Parathyroid adenoma (tissue), 2 donors: Measurements from ENCODE around the gene NT5DC3.

Source experiments
- H2AFZ ChIP-seq: fragments of 300-600 bp; sonication (generic); one replicate; pipeline ENCODE4 v1.7.0; 2017; ENCODE audit warnings: antibody characterized with exemption, mild to moderate bottlenecking
- H3K27ac ChIP-seq: fragments of 300-600 bp; sonication (generic); one replicate; pipeline ENCODE4 v1.7.0; 2017
- H3K27me3 ChIP-seq: fragments of 300-600 bp; sonication (generic); one replicate; pipeline ENCODE4 v1.7.0; 2017; ENCODE audit warnings: low read length; ENCODE audit not compliant: control insufficient read depth, insufficient read depth
- H3K36me3 ChIP-seq: fragments of 300-600 bp; sonication (generic); one replicate; pipeline ENCODE4 v1.7.0; 2017; ENCODE audit warnings: low read length; ENCODE audit not compliant: control insufficient read depth, insufficient read depth
- H3K4me1 ChIP-seq: fragments of 300-600 bp; sonication (generic); one replicate; pipeline ENCODE4 v1.7.0; 2017; ENCODE audit warnings: control low read depth
- H3K4me2 ChIP-seq: fragments of 300-600 bp; sonication (generic); one replicate; pipeline ENCODE4 v1.7.0; 2017; ENCODE audit warnings: low read length
- H3K4me3 ChIP-seq: fragments of 300-600 bp; sonication (generic); one replicate; pipeline ENCODE4 v1.7.0; 2017; ENCODE audit warnings: low read depth, low read length
- H3K79me2 ChIP-seq: fragments of 300-600 bp; sonication (generic); one replicate; pipeline ENCODE4 v1.7.0; 2017; ENCODE audit warnings: control low read depth
- H3K9ac ChIP-seq: fragments of 300-600 bp; sonication (generic); one replicate; pipeline ENCODE4 v1.7.0; 2017; ENCODE audit warnings: mild to moderate bottlenecking
- H3K9me3 ChIP-seq: fragments of 300-600 bp; sonication (generic); one replicate; pipeline ENCODE4 v1.7.0; 2017; ENCODE audit warnings: low read length; ENCODE audit not compliant: control insufficient read depth
- TF ChIP-seq, protein P1 (sequence below): fragments of 300-600 bp; sonication (generic); IDR thresholded peaks from one replicate; pipeline ENCODE4 v1.7.0; 2017; ENCODE audit warnings: antibody characterized with exemption, mild to moderate bottlenecking
- donor health status: primary hyperparathyroidism.

NT5DC3 gene

GRCh38 chr12:103751171-103751570, 89.9 kb downstream of the NT5DC3 start:
- H3K27me3 ChIP-seq: no peaks in the 10 kb centered on the region
- no peak overlapping the region for H3K27ac ChIP-seq
- H3K4me2 ChIP-seq: no peak overlapping the region
- no peaks in the 10 kb centered on the region for H3K79me2 ChIP-seq
- H3K9ac ChIP-seq: no peak overlapping the region
- H3K9me3 ChIP-seq: no peaks in the 10 kb centered on the region
- TF ChIP-seq, protein P1, sequence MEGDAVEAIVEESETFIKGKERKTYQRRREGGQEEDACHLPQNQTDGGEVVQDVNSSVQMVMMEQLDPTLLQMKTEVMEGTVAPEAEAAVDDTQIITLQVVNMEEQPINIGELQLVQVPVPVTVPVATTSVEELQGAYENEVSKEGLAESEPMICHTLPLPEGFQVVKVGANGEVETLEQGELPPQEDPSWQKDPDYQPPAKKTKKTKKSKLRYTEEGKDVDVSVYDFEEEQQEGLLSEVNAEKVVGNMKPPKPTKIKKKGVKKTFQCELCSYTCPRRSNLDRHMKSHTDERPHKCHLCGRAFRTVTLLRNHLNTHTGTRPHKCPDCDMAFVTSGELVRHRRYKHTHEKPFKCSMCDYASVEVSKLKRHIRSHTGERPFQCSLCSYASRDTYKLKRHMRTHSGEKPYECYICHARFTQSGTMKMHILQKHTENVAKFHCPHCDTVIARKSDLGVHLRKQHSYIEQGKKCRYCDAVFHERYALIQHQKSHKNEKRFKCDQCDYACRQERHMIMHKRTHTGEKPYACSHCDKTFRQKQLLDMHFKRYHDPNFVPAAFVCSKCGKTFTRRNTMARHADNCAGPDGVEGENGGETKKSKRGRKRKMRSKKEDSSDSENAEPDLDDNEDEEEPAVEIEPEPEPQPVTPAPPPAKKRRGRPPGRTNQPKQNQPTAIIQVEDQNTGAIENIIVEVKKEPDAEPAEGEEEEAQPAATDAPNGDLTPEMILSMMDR: no peak
- no peaks in the 10 kb centered on the region for H3K36me3 ChIP-seq
- H2AFZ ChIP-seq: no peak overlapping the region
- no peaks in the 10 kb centered on the region for H3K4me1 ChIP-seq
- no peak overlapping the region for H3K4me3 ChIP-seq

GRCh38 chr12:103748875-103749274, 92.2 kb downstream of the NT5DC3 start:
- Histone ChIP-seq H3K4me2 (no peak overlapping the region), H3K27me3 (no peaks in the 10 kb centered on the region), H3K4me3 (no peak overlapping the region), H3K9me3 (no peaks in the 10 kb centered on the region), H2AFZ (no peak overlapping the region), H3K9ac (no peak overlapping the region), H3K4me1 (no peaks in the 10 kb centered on the region), H3K36me3 (no peaks in the 10 kb centered on the region), H3K79me2 (no peaks in the 10 kb centered on the region), H3K27ac (no peak overlapping the region)
- TF ChIP-seq, protein P1: no peak

- no peaks in the 10 kb centered on the region for H3K27me3 ChIP-seq
- no peaks in the 10 kb centered on the region for H3K9me3 ChIP-seq
- no peak overlapping the region for H3K27ac ChIP-seq
- no peak overlapping the region for H3K9ac ChIP-seq
- no peaks in the 10 kb centered on the region for H3K36me3 ChIP-seq
- H3K79me2 ChIP-seq: no peaks in the 10 kb centered on the region
- no peak overlapping the region for H3K4me3 ChIP-seq
- H3K4me1 ChIP-seq: no peaks in the 10 kb centered on the region
- H2AFZ ChIP-seq: no peak overlapping the region
- TF ChIP-seq, protein P1: no peak
- H3K4me2 ChIP-seq: no peak overlapping the region
These were observed 93.0 kb downstream of the NT5DC3 start for GRCh38 chr12:103748002-103748401.

- H3K9ac ChIP-seq: no peak overlapping the region
- H3K9me3 ChIP-seq: no peaks in the 10 kb centered on the region
- H3K36me3 ChIP-seq: no peaks in the 10 kb centered on the region
- no peaks in the 10 kb centered on the region for H3K27me3 ChIP-seq
- no peak overlapping the region for H3K4me2 ChIP-seq
- no peak overlapping the region for H3K4me3 ChIP-seq
- no peaks in the 10 kb centered on the region for H3K4me1 ChIP-seq
- H3K79me2 ChIP-seq: no peaks in the 10 kb centered on the region
- no peak overlapping the region for H2AFZ ChIP-seq
- no peak overlapping the region for H3K27ac ChIP-seq
- TF ChIP-seq, protein P1: no peak
These were observed 95.1 kb downstream of the NT5DC3 start for GRCh38 chr12:103745962-103746361.

DNA sequence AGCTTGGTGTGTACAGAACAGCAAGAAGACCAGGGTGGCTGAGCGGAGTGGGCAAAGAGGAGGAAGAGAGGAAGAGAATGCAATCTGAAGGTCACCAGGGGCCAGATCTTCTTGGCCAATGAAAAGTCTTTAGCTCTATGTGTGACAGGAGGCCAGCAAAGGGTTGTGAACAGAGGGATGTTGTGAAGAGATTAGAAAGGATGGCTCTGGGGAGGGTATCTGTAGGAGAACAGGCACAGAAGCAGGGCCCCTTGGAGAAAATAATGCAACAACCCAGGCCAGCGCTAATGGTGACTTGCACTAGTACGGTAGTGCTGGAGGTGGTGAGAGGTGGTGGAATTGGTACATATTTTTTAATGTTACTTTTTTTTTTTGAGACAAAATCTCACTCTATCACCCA, 97.2 kb downstream of the NT5DC3 start:
- H3K9ac ChIP-seq: no peak overlapping the region
- TF ChIP-seq, protein P1: no peak
- H2AFZ ChIP-seq: no peak overlapping the region
- H3K4me2 ChIP-seq: no peak overlapping the region
- H3K27me3 ChIP-seq: no peaks in the 10 kb centered on the region
- H3K9me3 ChIP-seq: no peaks in the 10 kb centered on the region
- no peaks in the 10 kb centered on the region for H3K79me2 ChIP-seq
- no peak overlapping the region for H3K27ac ChIP-seq
- H3K4me1 ChIP-seq: no peaks in the 10 kb centered on the region
- no peaks in the 10 kb centered on the region for H3K36me3 ChIP-seq
- H3K4me3 ChIP-seq: no peak overlapping the region
